K562 (cell line): ENCODE measurements around the gene WFIKKN1. TPM values are rescaled to one million over a fixed set of nuclear protein-coding genes. Genes with fewer than 3 reads are reported as not detected.

Source experiments
- CC2D1A ChIP-seq: fragments of 450-650 bp; IDR thresholded peaks from 2 replicates; pipeline ENCODE4 v1.6.1; 2017; ENCODE audit warnings: mild to moderate bottlenecking
- CREM ChIP-seq: IDR thresholded peaks from 2 replicates; pipeline ENCODE4 v1.6.1; 2014; ENCODE audit warnings: antibody characterized with exemption, low read depth
- FOXM1 ChIP-seq, 2 experiments: fragments of 450-650 bp in 1 of 2; sonication (generic) in 1 of 2; formaldehyde crosslinking in 1 of 2; IDR thresholded peaks; 2 replicates each; pipeline versions ENCODE4 v1.6.1 to v1.9.0; 2017 to 2022; ENCODE audit warnings: low read depth in 2 of 2, mild to moderate bottlenecking in 2 of 2, missing genetic modification reagents in 1 of 2, moderate library complexity in 1 of 2
- FOXP1 ChIP-seq: sonication (generic); formaldehyde crosslinking; IDR thresholded peaks from 2 replicates; pipeline ENCODE4 v1.8.0; 2022; ENCODE audit warnings: mild to moderate bottlenecking, missing genetic modification reagents
- KLF16 ChIP-seq: IDR thresholded peaks from 2 replicates; pipeline ENCODE4 v1.6.1; 2016; ENCODE audit warnings: antibody characterized with exemption
- PHF20 ChIP-seq: fragments of 450-650 bp; IDR thresholded peaks from 2 replicates; pipeline ENCODE4 v1.6.1; 2018; ENCODE audit not compliant: partially characterized antibody
- ZBTB7A ChIP-seq: IDR thresholded peaks from 2 replicates; pipeline ENCODE4 v1.6.1; 2011; ENCODE audit warnings: low read depth, mild to moderate bottlenecking, low read length, moderate library complexity, borderline replicate concordance; ENCODE audit not compliant: control insufficient read depth
- polyA plus RNA-seq, 8 experiments: library from polyadenylated mRNA; depleted of rRNA in 4 of 8; stranded (reverse) in 5 of 8; unstranded in 3 of 8; fragments of >200 nt; fragmentation: Nextera tagmentation in 2 of 8; fragmentation: Illumina TruSeq in 1 of 8; extraction: Ambion mirVana in 2 of 8; extraction: Trizol in 1 of 8; gene quantifications; 2 replicates each; pipeline versions ENCODE4 v1.2.1 to v1.2.3, GENCODE V29; 2011 to 2014; ENCODE audit warnings: inconsistent platforms in 1 of 8, missing spikeins in 1 of 8
- total RNA-seq, 7 experiments: library from RNA; depleted of rRNA in 6 of 7; stranded (reverse); fragments of >200 nt in 6 of 7; fragmentation: Illumina TruSeq in 2 of 7; extraction: Trizol in 2 of 7; gene quantifications; 2 replicates each; pipeline versions ENCODE4 v1.2.1 to v1.2.3, GENCODE V29; 2011 to 2021; ENCODE audit warnings: low replicate concordance in 1 of 7
- TF ChIP-seq, protein P1 (sequence below), 2 experiments: IDR thresholded peaks; 2 replicates each; pipeline ENCODE4 v1.6.1; 2012; ENCODE audit warnings: improper control_type of control experiment in 2 of 2, low read depth in 2 of 2, low read length in 2 of 2, borderline replicate concordance in 1 of 2
- TF ChIP-seq, protein P2 (sequence below): sonication (generic); formaldehyde crosslinking; IDR thresholded peaks from 2 replicates; pipeline ENCODE4 v1.8.0; 2023; ENCODE audit warnings: mild to moderate bottlenecking, missing genetic modification reagents
- TF ChIP-seq, protein P3 (sequence below): fragments of 450-650 bp; formaldehyde crosslinking; IDR thresholded peaks from 2 replicates; pipeline ENCODE4 v1.4.0; 2020; ENCODE audit warnings: mild to moderate bottlenecking

Gene WFIKKN1
- total and polyA plus RNA-seq, 9 of the 15 experiments (the other 6 are each of a cell fraction or from before 2014, with no cell fraction given), result 0.14 to 1.1 (median 0.50) TPM; not detected in 4

DNA sequence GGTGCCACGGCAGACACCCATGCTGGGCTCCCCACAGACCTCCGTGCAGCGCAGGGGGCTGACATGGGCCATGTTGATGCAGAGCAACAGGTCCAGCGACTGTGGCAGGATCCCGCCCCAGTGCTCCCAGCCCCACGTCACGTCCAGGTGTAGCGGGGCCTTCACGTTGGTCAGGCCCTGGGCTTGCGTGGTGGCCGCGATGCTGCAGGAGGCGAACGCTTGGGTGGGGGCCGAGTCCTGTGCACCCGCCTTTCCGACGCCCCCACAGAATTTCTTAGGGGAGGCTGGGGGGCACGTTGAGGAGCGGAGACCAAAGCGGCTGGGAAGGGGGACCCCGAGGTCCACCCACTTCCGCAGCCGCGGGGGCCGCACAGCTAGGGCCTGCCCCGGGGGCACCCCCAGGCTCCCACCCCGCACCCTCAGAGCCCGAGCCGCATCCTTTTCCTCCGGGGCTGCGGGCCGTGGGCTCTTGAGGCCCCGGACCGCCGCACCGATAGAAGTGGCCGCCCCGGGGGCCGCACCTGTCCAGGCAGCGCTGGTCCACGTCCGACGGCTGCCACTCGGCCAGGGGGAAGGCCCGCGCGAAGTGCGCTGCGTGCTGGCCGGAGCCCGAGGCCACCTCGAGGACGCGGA, 4.9 kb downstream of the WFIKKN1 start (continued):
- TF ChIP-seq FOXM1 (IDR thresholded peaks at IDR 0.05; ENCODE audit: low read depth) (no peak), FOXM1 (CRISPR knock-in tag; IDR thresholded peaks at IDR 0.05; ENCODE audit: low read depth) (peak; percentile 95), CREM (0 out of 2 replicates have a peak, but pooled peaks have one; percentile 9), KLF16 (no peak), ZBTB7A (0 out of 2 replicates have a peak, but pooled peaks have one; percentile 7), FOXP1 (peak; percentile 88; the same call in 1 of the 2 replicates), PHF20 (peak; percentile 60), CC2D1A (no peak)
- TF ChIP-seq, protein P1, sequence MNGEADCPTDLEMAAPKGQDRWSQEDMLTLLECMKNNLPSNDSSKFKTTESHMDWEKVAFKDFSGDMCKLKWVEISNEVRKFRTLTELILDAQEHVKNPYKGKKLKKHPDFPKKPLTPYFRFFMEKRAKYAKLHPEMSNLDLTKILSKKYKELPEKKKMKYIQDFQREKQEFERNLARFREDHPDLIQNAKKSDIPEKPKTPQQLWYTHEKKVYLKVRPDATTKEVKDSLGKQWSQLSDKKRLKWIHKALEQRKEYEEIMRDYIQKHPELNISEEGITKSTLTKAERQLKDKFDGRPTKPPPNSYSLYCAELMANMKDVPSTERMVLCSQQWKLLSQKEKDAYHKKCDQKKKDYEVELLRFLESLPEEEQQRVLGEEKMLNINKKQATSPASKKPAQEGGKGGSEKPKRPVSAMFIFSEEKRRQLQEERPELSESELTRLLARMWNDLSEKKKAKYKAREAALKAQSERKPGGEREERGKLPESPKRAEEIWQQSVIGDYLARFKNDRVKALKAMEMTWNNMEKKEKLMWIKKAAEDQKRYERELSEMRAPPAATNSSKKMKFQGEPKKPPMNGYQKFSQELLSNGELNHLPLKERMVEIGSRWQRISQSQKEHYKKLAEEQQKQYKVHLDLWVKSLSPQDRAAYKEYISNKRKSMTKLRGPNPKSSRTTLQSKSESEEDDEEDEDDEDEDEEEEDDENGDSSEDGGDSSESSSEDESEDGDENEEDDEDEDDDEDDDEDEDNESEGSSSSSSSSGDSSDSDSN (IDR thresholded peaks at IDR 0.05; ENCODE audit: borderline replicate concordance in 1 of 2, low read depth in 2 of 2, low read length in 2 of 2), result peak; percentile 60 to 81; a peak in 1 of 4 replicates
- TF ChIP-seq, protein P2, sequence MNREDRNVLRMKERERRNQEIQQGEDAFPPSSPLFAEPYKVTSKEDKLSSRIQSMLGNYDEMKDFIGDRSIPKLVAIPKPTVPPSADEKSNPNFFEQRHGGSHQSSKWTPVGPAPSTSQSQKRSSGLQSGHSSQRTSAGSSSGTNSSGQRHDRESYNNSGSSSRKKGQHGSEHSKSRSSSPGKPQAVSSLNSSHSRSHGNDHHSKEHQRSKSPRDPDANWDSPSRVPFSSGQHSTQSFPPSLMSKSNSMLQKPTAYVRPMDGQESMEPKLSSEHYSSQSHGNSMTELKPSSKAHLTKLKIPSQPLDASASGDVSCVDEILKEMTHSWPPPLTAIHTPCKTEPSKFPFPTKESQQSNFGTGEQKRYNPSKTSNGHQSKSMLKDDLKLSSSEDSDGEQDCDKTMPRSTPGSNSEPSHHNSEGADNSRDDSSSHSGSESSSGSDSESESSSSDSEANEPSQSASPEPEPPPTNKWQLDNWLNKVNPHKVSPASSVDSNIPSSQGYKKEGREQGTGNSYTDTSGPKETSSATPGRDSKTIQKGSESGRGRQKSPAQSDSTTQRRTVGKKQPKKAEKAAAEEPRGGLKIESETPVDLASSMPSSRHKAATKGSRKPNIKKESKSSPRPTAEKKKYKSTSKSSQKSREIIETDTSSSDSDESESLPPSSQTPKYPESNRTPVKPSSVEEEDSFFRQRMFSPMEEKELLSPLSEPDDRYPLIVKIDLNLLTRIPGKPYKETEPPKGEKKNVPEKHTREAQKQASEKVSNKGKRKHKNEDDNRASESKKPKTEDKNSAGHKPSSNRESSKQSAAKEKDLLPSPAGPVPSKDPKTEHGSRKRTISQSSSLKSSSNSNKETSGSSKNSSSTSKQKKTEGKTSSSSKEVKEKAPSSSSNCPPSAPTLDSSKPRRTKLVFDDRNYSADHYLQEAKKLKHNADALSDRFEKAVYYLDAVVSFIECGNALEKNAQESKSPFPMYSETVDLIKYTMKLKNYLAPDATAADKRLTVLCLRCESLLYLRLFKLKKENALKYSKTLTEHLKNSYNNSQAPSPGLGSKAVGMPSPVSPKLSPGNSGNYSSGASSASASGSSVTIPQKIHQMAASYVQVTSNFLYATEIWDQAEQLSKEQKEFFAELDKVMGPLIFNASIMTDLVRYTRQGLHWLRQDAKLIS (CRISPR knock-in tag), result peak; percentile 88; the same call in 1 of the 2 replicates
- TF ChIP-seq, protein P3, sequence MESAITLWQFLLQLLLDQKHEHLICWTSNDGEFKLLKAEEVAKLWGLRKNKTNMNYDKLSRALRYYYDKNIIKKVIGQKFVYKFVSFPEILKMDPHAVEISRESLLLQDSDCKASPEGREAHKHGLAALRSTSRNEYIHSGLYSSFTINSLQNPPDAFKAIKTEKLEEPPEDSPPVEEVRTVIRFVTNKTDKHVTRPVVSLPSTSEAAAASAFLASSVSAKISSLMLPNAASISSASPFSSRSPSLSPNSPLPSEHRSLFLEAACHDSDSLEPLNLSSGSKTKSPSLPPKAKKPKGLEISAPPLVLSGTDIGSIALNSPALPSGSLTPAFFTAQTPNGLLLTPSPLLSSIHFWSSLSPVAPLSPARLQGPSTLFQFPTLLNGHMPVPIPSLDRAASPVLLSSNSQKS (CRISPR knock-in tag), result no peak
